HL-60 (cell line): ENCODE measurements around the gene BMPR2.

Experiments used
- DNase-seq, 2 experiments: peaks; one replicate each; pipeline ENCODE4 v3.0.0-alpha.2; 2010 to 2020; ENCODE audit warnings: low read depth in 1 of 2, low spot score in 1 of 2
- H3K27ac ChIP-seq: fragments of 250-450 bp; sonication (Bioruptor Pico); replicated peaks from 2 replicates; pipeline ENCODE4 v1.5.1; 2020; ENCODE audit warnings: mild to moderate bottlenecking, moderate library complexity
- H3K27me3 ChIP-seq: fragments of 250-450 bp; sonication (Bioruptor Pico); 2 replicates; pipeline ENCODE4 v1.5.1; 2021; ENCODE audit warnings: mild to moderate bottlenecking, moderate library complexity; ENCODE audit not compliant: insufficient read depth, poor library complexity, severe bottlenecking
- H3K4me3 ChIP-seq: replicated peaks from 2 replicates; pipeline ENCODE4 v1.5.1; 2011; ENCODE audit warnings: mild to moderate bottlenecking, control low read depth, low read length; ENCODE audit not compliant: insufficient read depth
- CTCF ChIP-seq: IDR thresholded peaks from one replicate; pipeline ENCODE4 v1.5.1; 2011; ENCODE audit warnings: low read length, control low read depth, inconsistent platforms; ENCODE audit not compliant: insufficient read depth
- GABPA ChIP-seq: IDR thresholded peaks from 2 replicates; pipeline ENCODE4 v1.6.1; 2012; ENCODE audit warnings: low read depth
- POLR2AphosphoS5 ChIP-seq: IDR thresholded peaks from 2 replicates; pipeline ENCODE4 v1.6.1; 2012; ENCODE audit warnings: low read depth
- REST ChIP-seq: IDR thresholded peaks from 2 replicates; pipeline ENCODE4 v1.6.1; 2012; ENCODE audit warnings: low read depth; ENCODE audit not compliant: insufficient replicate concordance
- SPI1 ChIP-seq: IDR thresholded peaks from 2 replicates; pipeline ENCODE4 v1.6.1; 2012; ENCODE audit warnings: low read depth, mild to moderate bottlenecking, borderline replicate concordance

The BMPR2 gene

GRCh38 chr2:202400941-202401340 lies 24.8 kb downstream of the BMPR2 start:
- no peaks in the 10 kb centered on the region for H3K27me3 ChIP-seq
- TF ChIP-seq GABPA = no peak
- no peak for TF ChIP-seq REST
- no peak for TF ChIP-seq SPI1
- TF ChIP-seq CTCF = no peak
- no peak for TF ChIP-seq POLR2AphosphoS5
- H3K4me3 ChIP-seq = no peak overlapping the region
- DNase-seq = no peak
- no peak overlapping the region for H3K27ac ChIP-seq

- TF ChIP-seq CTCF (no peak), GABPA (no peak), REST (no peak), POLR2AphosphoS5 (no peak), SPI1 (no peak)
- no peak overlapping the region for H3K27ac ChIP-seq
- no peaks in the 10 kb centered on the region for H3K27me3 ChIP-seq
- H3K4me3 ChIP-seq = no peak overlapping the region
- no peak for DNase-seq
These were observed 29.7 kb downstream of the BMPR2 start for GRCh38 chr2:202405798-202406197.

- H3K4me3 ChIP-seq = no peak overlapping the region
- DNase-seq = no peak
- no peaks in the 10 kb centered on the region for H3K27me3 ChIP-seq
- TF ChIP-seq REST = no peak
- no peak for TF ChIP-seq GABPA
- TF ChIP-seq CTCF = no peak
- TF ChIP-seq SPI1 = no peak
- no peak for TF ChIP-seq POLR2AphosphoS5
- no peak overlapping the region for H3K27ac ChIP-seq
These were observed 30.4 kb downstream of the BMPR2 start for GRCh38 chr2:202406445-202406978.
